Activated T-helper 1 cell treated with Interleukin-2 at 50 U/mL for 16 hours (primary cell): Measurements from ENCODE around the gene BTBD2.

ENCODE experiments used
- DNase-seq: peaks from one replicate; pipeline ENCODE4 v3.0.0-alpha.2; 2020; ENCODE audit warnings: low read depth

BTBD2 gene

GRCh38 chr19:2015608-2015950 lies at the start of gene BTBD2:
Gene BTBD2, minus strand, starts transcription at chr19:2015714. Its CDS starts 11 bp downstream, at chr19:2015703.
- peak; percentile 38 for DNase-seq

DNA sequence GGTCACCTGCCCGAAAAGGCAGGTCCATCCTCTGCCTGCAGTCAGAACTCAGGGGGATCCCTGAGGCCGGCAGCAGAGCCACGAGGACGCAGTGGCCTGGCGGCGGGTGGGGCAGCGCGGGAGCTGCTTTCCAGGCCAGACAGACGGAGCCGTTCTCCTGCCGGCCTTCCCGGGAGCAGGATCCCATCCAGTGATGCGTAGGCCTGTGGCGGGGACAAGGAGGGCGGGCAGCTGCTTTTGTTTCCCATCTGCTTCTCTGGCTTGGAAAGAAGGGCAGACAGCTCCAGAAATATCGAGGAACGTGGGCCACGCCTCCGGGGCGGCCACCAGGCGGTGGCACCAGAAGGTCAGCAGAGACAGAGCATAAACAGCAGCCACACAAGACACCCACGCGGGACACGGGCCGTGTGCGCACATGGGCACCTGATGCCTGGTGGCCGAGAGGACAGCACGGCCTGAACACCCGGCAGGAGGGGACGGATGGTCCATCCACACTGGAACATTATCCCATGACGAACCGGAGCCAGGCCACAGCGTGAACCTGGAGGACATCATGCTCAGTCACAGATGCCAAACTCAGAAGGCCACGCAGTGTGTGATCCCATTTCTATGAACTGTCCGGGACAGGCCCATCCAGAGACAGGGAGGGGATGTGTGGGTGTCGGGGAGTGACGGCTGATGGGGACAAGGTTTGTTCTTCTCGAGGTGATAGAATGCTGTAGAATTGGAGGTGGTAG lies 49.4 kb upstream of the BTBD2 start:
- DNase-seq: no peak

GRCh38 chr19:2064395-2064787 lies 48.9 kb upstream of the BTBD2 start:
- DNase-seq: no peak

DNA sequence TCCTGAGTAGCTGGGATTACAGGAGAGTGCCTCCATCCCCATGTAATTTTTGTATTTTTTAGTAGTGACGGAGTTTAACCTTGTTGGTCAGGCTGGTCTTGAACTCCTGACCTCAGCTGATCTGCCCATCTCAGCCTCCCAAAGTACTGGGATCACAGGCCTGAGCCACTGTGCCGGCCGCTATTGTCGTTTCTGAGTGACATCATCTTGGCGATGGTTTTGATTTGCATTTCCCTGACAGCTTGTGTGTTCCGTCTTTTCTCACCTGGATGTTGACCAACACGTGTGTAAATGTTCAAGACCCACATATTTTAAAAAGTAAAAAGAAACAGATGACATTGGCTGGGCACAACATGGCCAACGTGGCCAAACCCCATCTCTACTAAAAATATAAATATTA lies 48.3 kb upstream of the BTBD2 start:
- DNase-seq: no peak

DNA sequence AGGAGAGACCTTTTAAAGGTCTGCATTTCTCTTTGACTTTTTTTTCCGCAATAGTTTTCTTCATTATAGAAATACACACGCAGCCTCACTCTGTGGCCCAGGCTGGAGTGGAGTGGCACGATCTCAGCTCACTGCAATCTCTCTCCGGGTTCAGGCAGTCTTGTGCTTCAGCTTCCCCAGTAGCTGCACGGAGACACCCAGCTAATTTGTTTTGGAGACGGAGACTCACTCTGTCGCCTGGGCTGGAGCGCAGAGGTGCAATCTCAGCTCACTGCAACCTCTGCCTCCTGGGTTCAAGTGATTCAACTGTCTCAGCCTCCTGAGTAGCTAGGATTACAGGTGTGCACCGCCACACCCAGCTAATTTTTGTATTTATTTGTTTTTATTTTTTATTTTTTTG lies 47.3 kb upstream of the BTBD2 start:
- DNase-seq: no peak

- no peak for DNase-seq
Measured at GRCh38 chr19:2062389-2062729, 46.8 kb upstream of the BTBD2 start.

DNA sequence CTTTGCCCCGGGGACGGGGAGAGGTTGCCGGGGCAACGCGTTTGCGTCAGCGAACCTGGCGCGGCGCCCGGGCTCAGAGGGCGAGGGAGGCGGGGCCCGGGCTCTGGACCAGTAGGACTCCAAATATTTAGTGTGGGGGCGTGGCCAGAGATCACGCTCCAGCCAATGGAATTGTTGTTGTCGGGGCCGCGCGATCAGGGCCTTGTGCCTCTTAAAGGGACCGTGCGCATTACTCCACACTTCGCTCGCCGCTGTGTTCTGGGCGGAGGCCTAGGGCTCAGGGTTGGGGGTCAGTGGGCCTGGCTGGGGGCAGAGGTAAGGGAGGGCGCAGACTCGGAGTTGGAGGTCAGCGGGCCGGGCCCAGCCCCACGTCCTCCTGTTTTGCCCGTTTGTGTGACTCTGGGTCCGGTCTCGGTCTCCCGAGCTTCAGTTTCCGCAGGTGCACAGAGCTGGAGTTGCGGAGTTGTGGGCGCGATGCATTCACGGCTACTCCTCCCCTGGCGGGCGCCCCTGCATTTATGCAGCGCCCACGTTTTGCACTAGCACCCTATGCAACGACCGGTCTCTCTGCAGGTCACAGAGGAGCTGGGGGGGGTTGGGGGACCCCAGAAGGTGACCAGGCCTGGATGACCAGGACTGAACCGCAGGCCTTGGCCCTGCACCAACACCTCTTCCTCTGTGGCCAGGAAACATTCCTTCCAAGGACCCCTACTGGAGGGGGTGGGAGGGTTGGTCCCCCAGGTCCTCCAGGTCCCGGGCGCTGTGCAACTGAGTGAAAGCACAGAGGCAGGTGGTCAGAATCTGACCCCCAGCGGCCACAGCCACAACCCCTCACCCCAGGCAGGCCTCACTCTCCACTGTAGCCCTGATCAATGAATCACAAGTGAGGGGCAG lies 46.2 kb upstream of the BTBD2 start:
- DNase-seq: peak; percentile 99

- DNase-seq: no peak
Measured at GRCh38 chr19:2060884-2061494, 45.5 kb upstream of the BTBD2 start.

GRCh38 chr19:2059422-2060201 lies 44.1 kb upstream of the BTBD2 start:
- DNase-seq: no peak

GRCh38 chr19:2058570-2059421 lies 43.3 kb upstream of the BTBD2 start:
- DNase-seq: no peak

- DNase-seq: no peak
Measured at GRCh38 chr19:2057484-2058469, 42.3 kb upstream of the BTBD2 start.

GRCh38 chr19:2056837-2057192 lies 41.3 kb upstream of the BTBD2 start:
- DNase-seq: no peak

- DNase-seq: no peak
Measured at GRCh38 chr19:2055931-2056836, 40.7 kb upstream of the BTBD2 start.

DNA sequence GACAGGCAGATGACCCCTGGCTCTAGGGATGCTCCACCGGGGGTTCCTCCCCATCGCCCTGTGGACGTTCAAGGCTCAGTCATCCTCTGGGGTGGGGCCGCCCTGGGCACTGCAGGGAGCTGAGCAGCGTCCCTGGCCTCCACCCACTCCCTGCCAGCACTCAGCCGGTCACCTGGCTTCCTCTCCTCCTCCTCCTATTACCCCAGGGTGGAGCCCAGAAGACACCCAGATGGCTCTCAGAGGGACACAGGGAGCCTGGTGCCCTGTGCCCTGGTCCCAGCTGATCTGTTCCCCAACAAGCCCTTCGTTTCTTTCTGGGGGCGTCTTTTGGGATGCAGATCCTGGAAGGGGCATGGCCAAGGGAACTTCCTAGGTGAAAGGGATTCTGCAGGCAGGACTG lies 39.2 kb upstream of the BTBD2 start:
- DNase-seq: no peak

- DNase-seq: no peak
Measured at GRCh38 chr19:2053601-2054389, 38.3 kb upstream of the BTBD2 start.

DNA sequence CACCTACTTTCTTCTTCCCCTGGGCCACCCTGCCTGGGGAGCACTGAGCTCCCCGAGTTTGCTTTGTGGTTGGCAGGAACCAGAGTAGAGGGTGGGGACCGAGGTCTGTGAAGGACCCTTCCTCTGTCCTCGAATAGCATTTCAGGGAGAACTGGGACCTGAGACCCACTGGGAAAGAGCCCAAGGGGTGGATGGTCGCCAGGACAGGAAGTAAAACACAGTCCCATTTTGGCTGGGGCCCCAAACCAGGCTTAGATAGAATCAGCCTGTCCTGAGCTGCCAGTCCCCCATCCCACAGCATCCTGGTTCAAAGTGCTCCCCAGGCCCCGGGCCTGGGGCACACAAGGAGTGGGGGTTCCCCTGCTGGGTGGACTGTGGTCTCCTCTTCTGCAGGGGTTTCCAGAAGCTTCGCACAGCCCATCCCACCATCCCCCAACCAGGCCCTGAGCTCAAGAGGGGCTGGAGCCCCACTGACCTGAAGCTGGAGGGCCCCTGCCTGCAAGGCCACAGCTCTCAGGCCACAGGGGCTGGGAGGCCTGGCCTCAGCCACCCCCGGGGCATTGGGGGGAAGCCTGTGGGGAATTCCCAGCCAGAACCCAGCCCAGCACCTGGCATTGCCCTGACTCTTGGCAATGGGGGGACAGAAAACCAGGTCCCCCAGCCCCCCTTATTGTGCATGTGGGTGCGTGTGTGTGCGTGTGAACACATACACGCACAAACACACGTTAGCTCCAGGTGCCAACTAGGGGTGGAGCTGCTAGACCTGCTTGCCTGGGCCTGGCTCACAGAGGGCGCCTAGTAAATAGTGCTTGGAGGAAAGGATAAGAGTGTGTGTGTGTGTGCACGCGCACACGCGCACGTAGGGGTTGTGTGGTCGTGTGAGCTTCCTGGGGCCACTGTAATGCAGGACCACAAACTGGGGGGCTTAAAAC lies 36.5 kb upstream of the BTBD2 start:
- DNase-seq: peak; percentile 26
